Neural crest cell (in vitro differentiated cells): ENCODE results near the gene CCDC74A. TPM values are rescaled to one million over a fixed set of nuclear protein-coding genes. Genes with fewer than 3 reads are reported as not detected.
A peak's percentile ranks its signal among the peaks of the same experiment; 100 is the strongest.
"Not testable (repeated sequence)": the region's sequence is repeated elsewhere in the genome, so short reads cannot be mapped to it uniquely, and the experiment has no call there.

Experiments used
- DNase-seq: peaks from one replicate; pipeline ENCODE4 v3.0.0; 2021; ENCODE audit warnings: low read depth, mixed read lengths, low spot score
- H3K27ac Mint-ChIP-seq: one replicate; pipeline ENCODE4 v1.8.0; 2021; ENCODE audit warnings: mild to moderate bottlenecking, mixed read lengths; ENCODE audit not compliant: unreplicated experiment
- H3K27me3 Mint-ChIP-seq: 2 replicates; pipeline ENCODE4 v1.8.0; 2021; ENCODE audit warnings: low read depth, mild to moderate bottlenecking, mixed read lengths
- H3K36me3 Mint-ChIP-seq: 2 replicates; pipeline ENCODE4 v1.8.0; 2021; ENCODE audit warnings: low read depth, mild to moderate bottlenecking, mixed read lengths
- H3K4me1 Mint-ChIP-seq: 2 replicates; pipeline ENCODE4 v1.8.0; 2021; ENCODE audit warnings: mixed read lengths
- H3K4me3 Mint-ChIP-seq: one replicate; pipeline ENCODE4 v1.8.0; 2021; ENCODE audit warnings: mild to moderate bottlenecking, mixed read lengths
- H3K9me3 Mint-ChIP-seq: 2 replicates; pipeline ENCODE4 v1.8.0; 2021; ENCODE audit warnings: mixed read lengths
- CTCF ChIP-seq: fragments of 200-600 bp; sonication (generic); conservative IDR thresholded peaks from 2 replicates; pipeline ENCODE4 v1.5.0; 2021; ENCODE audit warnings: antibody characterized with exemption, mild to moderate bottlenecking
- total RNA-seq: library from RNA; stranded (reverse); gene quantifications from 2 replicates; pipeline ENCODE4 v1.2.1, GENCODE V29; 2021

Gene CCDC74A
- total RNA-seq, 1 donor from 2014 or later: 25.5 TPM

- not testable (repeated sequence) for H3K36me3 Mint-ChIP-seq, H3K27ac Mint-ChIP-seq, H3K4me1 Mint-ChIP-seq, H3K4me3 Mint-ChIP-seq, DNase-seq, H3K27me3 Mint-ChIP-seq, H3K9me3 Mint-ChIP-seq
- peak; percentile 13 for TF ChIP-seq CTCF
Measured at GRCh38 chr2:131516621-131517020, 11.1 kb upstream of the CCDC74A start.

DNA sequence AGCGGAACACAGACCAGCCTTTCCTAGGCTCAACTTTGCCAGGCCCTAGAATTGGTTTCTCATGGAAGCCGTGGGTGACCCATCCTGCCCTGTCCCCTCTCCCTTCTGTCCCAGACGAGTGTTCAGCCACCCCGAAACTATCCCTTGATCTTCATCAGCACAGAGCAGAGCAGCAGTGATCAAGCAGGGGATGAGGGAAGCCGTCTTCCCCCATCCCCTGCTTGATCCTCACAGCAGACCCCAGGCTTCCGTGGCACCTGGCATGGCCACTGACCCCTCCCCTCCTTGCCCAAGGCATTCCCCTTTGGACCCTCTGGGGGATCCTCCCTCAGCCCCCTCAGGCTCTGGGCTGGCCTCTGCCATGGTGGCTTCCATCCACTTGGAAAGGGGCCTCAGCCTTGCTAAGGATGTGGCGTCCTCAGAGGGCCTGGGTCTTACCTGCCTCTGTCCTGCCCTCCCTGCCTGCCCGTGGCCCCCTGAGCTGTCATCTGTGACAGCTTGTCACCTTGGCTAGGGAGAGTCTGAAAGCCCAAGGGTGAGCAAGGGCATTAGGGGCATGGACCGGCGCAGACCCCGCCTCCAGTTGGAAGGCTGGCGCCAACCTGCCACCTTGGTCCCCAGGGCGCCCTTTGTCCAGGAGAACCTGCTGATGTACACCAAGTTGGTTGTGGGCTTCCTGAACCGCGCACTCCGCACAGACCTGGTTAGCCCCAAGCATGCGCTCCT is 10.4 kb upstream of the CCDC74A start:
- no peak for DNase-seq
- no peak for TF ChIP-seq CTCF
- no peaks in the 10 kb centered on the region for H3K27me3 Mint-ChIP-seq
- H3K4me1 Mint-ChIP-seq: no peaks in the 10 kb centered on the region
- H3K9me3 Mint-ChIP-seq: no peaks in the 10 kb centered on the region
- H3K27ac Mint-ChIP-seq: peak overlapping the region; percentile 35
- peaks cover 2% of the 10 kb centered on the region for H3K36me3 Mint-ChIP-seq
- no peak overlapping the region for H3K4me3 Mint-ChIP-seq

- H3K9me3 Mint-ChIP-seq, H3K27ac Mint-ChIP-seq, H3K4me1 Mint-ChIP-seq, H3K36me3 Mint-ChIP-seq, H3K4me3 Mint-ChIP-seq, H3K27me3 Mint-ChIP-seq, DNase-seq: not testable (repeated sequence)
Measured at GRCh38 chr2:131517856-131518255, 9.8 kb upstream of the CCDC74A start.

GRCh38 chr2:131518531-131518930 is 9.2 kb upstream of the CCDC74A start:
- H3K9me3 Mint-ChIP-seq, H3K4me3 Mint-ChIP-seq, H3K27me3 Mint-ChIP-seq, H3K4me1 Mint-ChIP-seq, DNase-seq, H3K36me3 Mint-ChIP-seq, H3K27ac Mint-ChIP-seq: not testable (repeated sequence)

- no peaks in the 10 kb centered on the region for H3K4me1 Mint-ChIP-seq
- no peak overlapping the region for H3K27ac Mint-ChIP-seq
- H3K4me3 Mint-ChIP-seq: no peak overlapping the region
- H3K36me3 Mint-ChIP-seq: no peaks in the 10 kb centered on the region
- H3K27me3 Mint-ChIP-seq: no peaks in the 10 kb centered on the region
- H3K9me3 Mint-ChIP-seq: no peaks in the 10 kb centered on the region
- no peak for DNase-seq
- TF ChIP-seq CTCF: no peak
Measured at GRCh38 chr2:131519466-131519865, 8.2 kb upstream of the CCDC74A start.

DNA sequence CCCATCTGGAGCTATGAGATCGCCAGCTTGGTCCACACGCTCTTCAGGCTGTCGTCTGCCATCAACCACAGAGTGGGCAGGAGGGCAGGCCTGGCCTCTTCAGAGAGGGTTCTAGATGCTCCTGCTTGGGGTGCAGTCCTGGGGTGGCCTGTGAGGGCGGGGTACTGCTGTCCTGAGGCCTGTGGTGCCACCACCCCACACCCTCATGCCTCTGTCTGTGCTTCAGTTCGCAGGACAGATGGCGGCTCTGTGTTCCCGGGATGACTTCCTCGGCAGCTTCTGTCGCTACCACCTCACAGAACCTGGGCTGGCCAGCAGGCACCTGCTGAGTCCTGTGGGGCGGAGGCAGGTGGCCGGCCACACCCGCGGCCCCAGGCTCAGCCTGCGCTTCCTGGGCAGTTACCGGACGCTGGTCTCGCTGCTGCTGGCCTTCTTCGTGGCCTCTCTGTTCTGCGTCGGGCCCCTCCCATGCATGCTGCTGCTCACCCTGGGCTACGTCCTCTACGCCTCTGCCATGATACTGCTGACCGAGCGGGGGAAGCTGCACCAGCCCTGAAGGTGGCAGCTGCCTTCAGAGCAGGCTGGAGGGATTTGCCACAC is 7.7 kb upstream of the CCDC74A start:
- not testable (repeated sequence) for H3K36me3 Mint-ChIP-seq, H3K27me3 Mint-ChIP-seq, H3K4me3 Mint-ChIP-seq, H3K27ac Mint-ChIP-seq, H3K4me1 Mint-ChIP-seq, DNase-seq, H3K9me3 Mint-ChIP-seq

GRCh38 chr2:131520526-131520925 is 7.2 kb upstream of the CCDC74A start:
- TF ChIP-seq CTCF: no peak

DNA sequence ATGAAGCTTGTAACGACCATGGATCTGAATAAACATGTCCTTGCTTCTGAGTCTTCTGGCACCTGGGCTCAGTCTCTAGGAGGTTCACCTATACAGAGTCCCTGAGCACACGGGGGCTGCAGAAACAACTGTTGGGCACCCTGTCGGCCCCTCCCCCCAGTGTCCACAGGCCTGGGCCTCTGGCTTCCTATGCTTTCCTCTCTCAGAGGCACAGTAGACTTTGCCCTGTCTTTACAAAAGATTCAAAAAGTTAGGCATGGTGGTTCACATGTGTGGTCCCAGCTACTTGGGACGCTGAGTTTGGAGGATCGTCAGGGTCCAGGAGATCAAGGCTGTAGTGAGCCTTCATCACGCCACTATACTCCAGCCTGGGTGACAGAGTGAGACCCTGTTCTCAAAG is 6.2 kb upstream of the CCDC74A start:
- not testable (repeated sequence) for H3K9me3 Mint-ChIP-seq, H3K4me3 Mint-ChIP-seq, H3K27me3 Mint-ChIP-seq, DNase-seq, H3K36me3 Mint-ChIP-seq, H3K27ac Mint-ChIP-seq, H3K4me1 Mint-ChIP-seq

More at GRCh38 chr2:131520526-131520925, 7.2 kb upstream of the CCDC74A start:
- DNase-seq: no peak
- Mint-ChIP-seq H3K4me3 (no peak overlapping the region), H3K27me3 (no peaks in the 10 kb centered on the region), H3K27ac (no peak overlapping the region), H3K4me1 (no peaks in the 10 kb centered on the region), H3K9me3 (no peaks in the 10 kb centered on the region), H3K36me3 (no peaks in the 10 kb centered on the region)
